ENCODE results near the gene PDS5A. TPM values are rescaled to one million over a fixed set of nuclear protein-coding genes. Genes with fewer than 3 reads are reported as not detected.
"Not testable (repeated sequence)": the region's sequence is repeated elsewhere in the genome, so short reads cannot be mapped to it uniquely, and the experiment has no call there.

PDS5A gene
- total RNA-seq, 1 donor from 2014 or later = 66.0 TPM

GRCh38 chr4:39850727-39851126 lies 127.0 kb downstream of the PDS5A start:
- Mint-ChIP-seq H3K27me3 (ENCODE audit: unreplicated experiment) (no peaks in the 10 kb centered on the region), H3K9me3 (ENCODE audit: unreplicated experiment) (no peaks in the 10 kb centered on the region), H3K4me1 (ENCODE audit: low read depth, unreplicated experiment) (no peaks in the 10 kb centered on the region), H3K4me3 (ENCODE audit: unreplicated experiment) (no peak overlapping the region), H3K27ac (ENCODE audit: unreplicated experiment) (no peak overlapping the region), H3K36me3 (ENCODE audit: unreplicated experiment) (peaks cover 7% of the 10 kb centered on the region)
- DNase-seq = no peak
- TF ChIP-seq, protein P1, sequence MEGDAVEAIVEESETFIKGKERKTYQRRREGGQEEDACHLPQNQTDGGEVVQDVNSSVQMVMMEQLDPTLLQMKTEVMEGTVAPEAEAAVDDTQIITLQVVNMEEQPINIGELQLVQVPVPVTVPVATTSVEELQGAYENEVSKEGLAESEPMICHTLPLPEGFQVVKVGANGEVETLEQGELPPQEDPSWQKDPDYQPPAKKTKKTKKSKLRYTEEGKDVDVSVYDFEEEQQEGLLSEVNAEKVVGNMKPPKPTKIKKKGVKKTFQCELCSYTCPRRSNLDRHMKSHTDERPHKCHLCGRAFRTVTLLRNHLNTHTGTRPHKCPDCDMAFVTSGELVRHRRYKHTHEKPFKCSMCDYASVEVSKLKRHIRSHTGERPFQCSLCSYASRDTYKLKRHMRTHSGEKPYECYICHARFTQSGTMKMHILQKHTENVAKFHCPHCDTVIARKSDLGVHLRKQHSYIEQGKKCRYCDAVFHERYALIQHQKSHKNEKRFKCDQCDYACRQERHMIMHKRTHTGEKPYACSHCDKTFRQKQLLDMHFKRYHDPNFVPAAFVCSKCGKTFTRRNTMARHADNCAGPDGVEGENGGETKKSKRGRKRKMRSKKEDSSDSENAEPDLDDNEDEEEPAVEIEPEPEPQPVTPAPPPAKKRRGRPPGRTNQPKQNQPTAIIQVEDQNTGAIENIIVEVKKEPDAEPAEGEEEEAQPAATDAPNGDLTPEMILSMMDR (IDR thresholded peaks at IDR 0.05; ENCODE audit: partially characterized antibody, unreplicated experiment) = no peak

DNA sequence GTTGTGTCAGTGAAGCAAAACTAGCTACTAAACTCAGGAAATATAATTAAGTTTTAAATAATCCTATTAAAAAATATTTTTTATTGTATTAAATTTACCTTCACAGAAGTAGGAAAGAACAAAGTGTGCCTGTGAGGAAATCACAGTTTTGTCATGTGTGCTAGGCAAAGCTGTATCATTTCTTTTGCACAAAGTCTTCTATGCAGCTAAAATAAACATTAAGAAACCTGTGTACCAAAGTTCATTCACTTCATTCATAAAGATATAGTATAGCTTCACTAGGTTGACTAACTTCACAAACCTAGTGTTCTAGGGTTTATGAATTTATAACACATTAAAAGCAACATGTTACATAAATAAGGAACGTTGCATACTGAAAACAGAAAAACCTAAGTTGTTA lies 131.0 kb downstream of the PDS5A start:
- Mint-ChIP-seq H3K4me1 (ENCODE audit: low read depth, unreplicated experiment) (no peaks in the 10 kb centered on the region), H3K4me3 (ENCODE audit: unreplicated experiment) (no peak overlapping the region), H3K27ac (ENCODE audit: unreplicated experiment) (no peak overlapping the region), H3K27me3 (ENCODE audit: unreplicated experiment) (no peaks in the 10 kb centered on the region), H3K36me3 (ENCODE audit: unreplicated experiment) (no peaks in the 10 kb centered on the region), H3K9me3 (ENCODE audit: unreplicated experiment) (no peaks in the 10 kb centered on the region)
- TF ChIP-seq, protein P1 (IDR thresholded peaks at IDR 0.05; ENCODE audit: partially characterized antibody, unreplicated experiment) = no peak
- no peak for DNase-seq

DNA sequence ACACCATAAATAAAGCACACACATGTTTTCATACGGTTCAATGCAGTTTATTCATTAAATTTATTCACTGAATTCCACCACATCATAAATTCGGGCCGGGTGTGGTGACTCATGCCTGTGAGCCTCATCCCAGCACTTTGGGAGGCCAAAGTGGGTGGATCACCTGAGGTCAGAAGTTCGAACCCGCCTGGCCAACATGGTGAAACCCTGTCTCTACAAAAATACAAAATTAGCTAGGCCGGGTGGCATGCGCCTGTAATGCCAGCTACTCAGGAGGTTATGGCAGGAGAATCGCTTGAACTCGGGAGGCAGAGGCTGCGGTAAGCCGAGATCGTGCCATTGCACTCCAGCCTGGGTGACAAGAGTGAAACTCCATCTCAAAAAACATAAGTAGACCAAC lies 131.6 kb downstream of the PDS5A start:
- no peak overlapping the region for H3K4me3 Mint-ChIP-seq (ENCODE audit: unreplicated experiment)
- TF ChIP-seq, protein P1 (IDR thresholded peaks at IDR 0.05; ENCODE audit: partially characterized antibody, unreplicated experiment) = no peak
- no peak for DNase-seq

GRCh38 chr4:39841894-39842293 lies 135.8 kb downstream of the PDS5A start:
- Mint-ChIP-seq H3K4me3 (ENCODE audit: unreplicated experiment) (no peak overlapping the region), H3K4me1 (ENCODE audit: low read depth, unreplicated experiment) (no peaks in the 10 kb centered on the region), H3K27me3 (ENCODE audit: unreplicated experiment) (peaks cover 5% of the 10 kb centered on the region), H3K36me3 (ENCODE audit: unreplicated experiment) (no peaks in the 10 kb centered on the region), H3K9me3 (ENCODE audit: unreplicated experiment) (no peaks in the 10 kb centered on the region), H3K27ac (ENCODE audit: unreplicated experiment) (no peak overlapping the region)
- TF ChIP-seq, protein P1 (IDR thresholded peaks at IDR 0.05; ENCODE audit: partially characterized antibody, unreplicated experiment) = no peak
- DNase-seq = no peak

More for the DNA sequence above, 131.6 kb downstream of the PDS5A start:
- Mint-ChIP-seq H3K27ac (ENCODE audit: unreplicated experiment) (no peak overlapping the region), H3K4me1 (ENCODE audit: low read depth, unreplicated experiment) (no peaks in the 10 kb centered on the region), H3K36me3 (ENCODE audit: unreplicated experiment) (no peaks in the 10 kb centered on the region), H3K9me3 (ENCODE audit: unreplicated experiment) (no peaks in the 10 kb centered on the region), H3K27me3 (ENCODE audit: unreplicated experiment) (no peaks in the 10 kb centered on the region)

DNA sequence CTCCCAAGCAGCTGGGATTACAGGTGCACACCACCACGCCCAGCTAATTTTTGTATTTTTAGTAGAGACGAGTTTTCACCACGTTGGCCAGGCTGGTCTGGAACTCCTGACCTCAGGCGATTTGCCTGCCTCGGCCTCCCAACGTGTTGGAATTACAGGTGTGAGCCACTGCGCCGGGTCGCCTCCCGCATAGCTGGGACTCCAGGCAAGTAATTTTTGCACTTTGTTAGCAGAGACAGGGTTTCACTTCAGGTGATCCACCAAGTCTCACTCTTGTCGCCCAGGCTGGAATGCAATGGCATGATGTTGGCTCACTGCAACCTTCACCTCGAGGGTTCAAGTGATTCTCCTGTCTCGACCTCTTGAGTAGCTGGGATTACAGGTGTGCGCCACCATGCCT lies 137.2 kb downstream of the PDS5A start:
- H3K27me3 Mint-ChIP-seq (ENCODE audit: unreplicated experiment); DNase-seq; H3K4me1 Mint-ChIP-seq (ENCODE audit: low read depth, unreplicated experiment); H3K9me3 Mint-ChIP-seq (ENCODE audit: unreplicated experiment); H3K36me3 Mint-ChIP-seq (ENCODE audit: unreplicated experiment); H3K4me3 Mint-ChIP-seq (ENCODE audit: unreplicated experiment); H3K27ac Mint-ChIP-seq (ENCODE audit: unreplicated experiment): not testable (repeated sequence)

GRCh38 chr4:39840027-39840426 lies 137.7 kb downstream of the PDS5A start:
- Mint-ChIP-seq H3K27ac (ENCODE audit: unreplicated experiment) (no peak overlapping the region), H3K27me3 (ENCODE audit: unreplicated experiment) (peaks cover 5% of the 10 kb centered on the region), H3K36me3 (ENCODE audit: unreplicated experiment) (no peaks in the 10 kb centered on the region), H3K4me1 (ENCODE audit: low read depth, unreplicated experiment) (no peaks in the 10 kb centered on the region), H3K4me3 (ENCODE audit: unreplicated experiment) (no peak overlapping the region), H3K9me3 (ENCODE audit: unreplicated experiment) (no peaks in the 10 kb centered on the region)
- DNase-seq = no peak
- TF ChIP-seq, protein P1 (IDR thresholded peaks at IDR 0.05; ENCODE audit: partially characterized antibody, unreplicated experiment) = no peak

DNA sequence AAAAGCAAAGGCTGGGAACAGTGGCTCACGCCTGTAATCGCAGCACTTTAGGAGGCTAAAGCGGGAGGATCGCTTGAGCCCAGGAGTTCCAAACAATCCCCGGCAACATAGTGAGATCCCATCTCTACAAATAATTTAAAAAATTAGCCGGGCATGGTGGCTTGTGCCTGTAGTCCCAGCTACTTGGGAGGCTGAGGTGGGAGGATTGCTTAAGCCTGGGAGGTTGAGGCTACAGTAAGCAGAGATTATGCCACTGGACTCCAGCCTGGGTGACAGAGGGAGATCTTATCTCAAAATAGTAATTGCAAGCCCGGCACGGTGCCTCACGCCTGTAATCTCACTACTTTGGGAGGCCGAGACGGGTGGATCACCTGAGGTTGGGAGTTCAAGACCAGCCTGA lies 139.3 kb downstream of the PDS5A start:
- not testable (repeated sequence) for H3K9me3 Mint-ChIP-seq (ENCODE audit: unreplicated experiment); H3K36me3 Mint-ChIP-seq (ENCODE audit: unreplicated experiment); H3K4me1 Mint-ChIP-seq (ENCODE audit: low read depth, unreplicated experiment); DNase-seq; H3K27ac Mint-ChIP-seq (ENCODE audit: unreplicated experiment); H3K27me3 Mint-ChIP-seq (ENCODE audit: unreplicated experiment); H3K4me3 Mint-ChIP-seq (ENCODE audit: unreplicated experiment)
